ENCODE data around the gene BMAL1. TPM values are rescaled to one million over a fixed set of nuclear protein-coding genes. Genes with fewer than 3 reads are reported as not detected.
"Not testable (repeated sequence)": the region's sequence is repeated elsewhere in the genome, so short reads cannot be mapped to it uniquely, and the experiment has no call there.

Gene BMAL1
- total RNA-seq, result 21.8 TPM

DNA sequence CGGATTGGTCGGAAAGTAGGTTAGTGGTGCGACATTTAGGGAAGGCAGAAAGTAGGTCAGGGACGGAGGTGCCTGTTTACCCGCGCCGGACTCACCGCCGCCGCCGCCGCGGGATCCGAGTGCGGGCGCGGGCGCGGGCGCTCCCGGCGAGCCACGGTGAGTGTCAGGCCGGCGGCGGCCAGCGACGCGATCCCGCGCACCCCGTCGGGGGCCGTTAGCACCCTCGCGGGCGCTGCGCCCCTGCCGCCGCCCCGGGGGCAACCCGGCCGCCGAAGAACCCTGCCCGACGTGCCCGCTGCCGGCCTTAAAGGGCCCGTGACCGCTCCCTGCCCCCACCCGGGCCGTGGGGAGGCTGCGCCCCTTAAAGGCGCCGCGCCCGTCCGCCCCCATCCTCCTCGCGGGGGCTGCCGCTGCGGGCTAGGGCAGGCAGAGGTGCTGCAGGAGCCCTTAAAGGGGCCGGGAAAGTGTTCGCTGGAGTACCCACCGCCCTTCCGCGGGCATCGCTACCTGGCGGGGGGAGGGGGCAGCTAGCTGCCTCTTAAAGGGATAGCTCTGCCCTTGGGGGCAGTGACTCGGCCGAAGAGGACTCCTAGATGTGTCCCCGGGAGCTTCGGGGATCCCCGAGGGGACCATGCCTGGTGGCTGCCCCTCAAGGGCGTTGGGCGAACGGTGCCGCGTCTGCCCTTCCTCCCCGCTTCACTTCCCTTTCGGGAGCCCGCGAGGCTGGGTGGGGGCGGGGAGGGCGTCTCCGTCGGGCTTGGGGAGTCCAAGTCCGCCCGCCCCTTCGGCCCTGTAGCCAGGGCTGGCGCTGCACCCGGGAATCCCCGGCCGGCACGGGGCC is at the start of gene BMAL1:
Gene BMAL1, plus strand, starts transcription at position 23 of the 841 bp plus-strand sequence. CDS start 76,519 bp downstream, outside the sequence.
- peak; percentile 44 for DNase-seq

DNA sequence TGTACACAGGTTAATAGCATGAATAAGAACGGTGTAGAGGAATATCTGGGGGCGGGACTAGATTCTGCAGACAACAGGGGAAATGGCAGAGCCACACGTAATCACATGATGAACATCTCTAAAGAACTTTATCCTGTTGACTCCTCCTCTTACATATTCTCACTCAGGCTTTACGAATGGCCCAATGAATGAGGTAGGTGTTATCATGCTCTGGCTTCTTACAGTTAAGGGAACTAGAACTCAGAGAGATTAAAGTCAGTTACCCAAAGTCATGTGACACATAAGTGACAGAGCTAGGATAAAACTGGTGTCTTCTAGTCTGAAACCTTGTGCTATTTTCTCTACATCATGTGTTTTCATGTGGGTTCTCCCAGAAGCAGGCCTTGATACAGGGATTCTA is 49.0 kb upstream of the BMAL1 start:
- DNase-seq, result no peak

DNA sequence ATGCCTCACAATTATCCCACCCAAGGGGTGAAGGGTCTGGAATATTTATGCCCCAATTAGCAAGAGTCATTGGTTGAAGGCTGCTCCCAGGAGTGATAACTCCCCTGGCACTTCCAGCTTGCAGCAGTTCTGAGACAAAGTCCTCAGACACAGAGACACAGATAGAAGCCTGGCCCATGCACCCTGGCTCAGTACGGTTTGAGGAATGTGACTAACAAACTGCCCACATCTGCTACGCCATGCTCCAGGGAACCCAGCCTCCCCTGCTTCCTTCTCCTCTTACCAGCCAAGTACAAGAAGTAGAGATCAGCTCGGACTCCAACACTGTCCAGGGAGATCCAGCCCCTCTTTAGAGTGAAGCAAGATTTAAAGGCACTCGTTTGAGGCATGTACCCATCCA is 48.5 kb upstream of the BMAL1 start:
- DNase-seq, result peak; percentile 17

DNA sequence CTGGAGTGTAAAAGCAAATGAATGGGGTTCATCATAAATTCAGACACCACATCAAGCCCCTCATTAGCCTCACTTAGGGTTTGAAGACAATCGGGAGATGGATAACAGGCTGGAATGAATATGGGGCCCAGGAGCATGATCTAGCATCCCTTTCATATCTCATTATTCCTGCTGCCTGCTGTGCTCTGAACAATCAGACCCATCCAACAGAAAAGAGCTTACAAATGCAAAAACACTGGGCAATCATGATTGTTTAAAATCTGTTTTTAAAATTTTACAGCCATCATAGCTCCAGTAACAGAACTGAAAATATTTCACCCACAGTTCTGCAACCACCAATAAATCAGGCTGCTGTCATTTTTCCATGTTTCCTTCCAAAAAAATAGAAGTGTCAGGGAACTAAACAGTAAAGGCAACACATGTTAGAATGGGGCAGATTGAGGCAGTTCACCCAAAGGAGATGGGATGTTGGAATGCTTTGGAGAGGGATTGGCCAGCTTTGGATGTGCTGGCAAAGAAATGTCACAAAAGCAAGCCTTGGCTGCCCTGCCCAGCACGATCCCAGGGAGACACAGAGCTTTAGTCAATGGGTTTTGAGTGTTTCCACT is 47.8 kb upstream of the BMAL1 start:
- peak; percentile 37 for DNase-seq

DNA sequence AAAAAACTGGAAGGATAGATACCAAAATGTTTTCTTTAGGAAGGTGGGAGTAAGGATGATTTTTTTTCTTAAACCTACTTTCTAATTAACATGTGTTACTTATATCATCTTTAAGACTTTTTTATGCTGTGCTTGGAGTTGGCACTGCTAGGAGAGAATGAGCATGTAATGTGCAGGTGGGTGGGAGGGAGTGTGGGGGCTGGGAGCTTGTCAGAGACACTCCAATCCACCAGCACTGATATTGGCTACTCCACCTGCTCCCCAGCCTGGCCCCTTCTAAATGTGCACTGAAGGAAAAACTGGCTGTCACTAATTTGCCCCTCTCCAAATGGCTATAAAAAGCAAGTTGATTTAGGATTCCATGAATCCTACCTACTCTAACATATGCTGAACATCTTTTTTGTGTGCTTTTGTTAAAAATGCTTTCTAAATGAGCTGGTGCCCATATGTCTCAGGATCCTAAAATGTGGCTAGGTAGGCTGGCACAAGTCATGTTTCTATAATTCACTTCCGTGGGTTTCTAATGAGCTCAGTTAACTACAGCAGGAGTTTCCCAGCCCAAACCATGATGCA is 44.3 kb upstream of the BMAL1 start:
- no peak for DNase-seq

DNA sequence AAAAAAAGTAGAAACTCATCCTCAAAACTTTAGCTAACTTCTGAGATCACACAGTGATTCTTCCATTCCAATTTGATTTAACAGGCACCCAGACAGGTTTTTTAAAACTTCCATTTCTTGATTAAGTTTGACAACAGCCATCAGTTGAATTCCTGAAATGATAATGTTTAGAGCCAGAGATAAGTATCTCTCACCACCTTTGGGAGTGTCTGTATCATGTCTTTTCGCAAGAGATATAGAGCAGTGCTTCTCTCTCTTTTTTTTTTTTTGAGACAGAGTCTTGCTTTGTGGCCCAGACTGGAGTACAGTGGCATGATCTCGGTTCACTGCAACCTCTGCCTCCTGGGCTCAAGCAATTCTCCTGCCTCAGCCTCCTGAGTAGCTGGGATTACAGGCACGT is 41.7 kb upstream of the BMAL1 start:
- DNase-seq, result no peak

DNA sequence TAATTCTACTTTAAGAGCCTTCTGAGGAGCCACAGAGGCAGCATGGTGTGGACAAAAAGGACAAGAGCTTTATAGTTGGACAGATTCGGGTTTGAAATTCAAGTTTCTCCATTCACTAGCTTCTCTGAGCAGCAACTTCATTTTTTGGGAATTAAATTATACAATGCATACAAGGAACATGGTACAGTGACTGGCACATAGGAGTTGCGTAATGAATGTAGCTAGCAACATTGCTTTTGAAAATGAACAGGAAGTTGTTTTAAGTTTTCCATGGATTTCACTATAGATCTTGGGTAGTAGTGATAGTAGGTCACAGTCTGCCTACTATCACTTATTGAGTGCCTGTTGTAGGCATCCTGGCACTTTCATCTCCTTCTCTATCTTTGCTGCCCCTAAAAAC is 41.0 kb upstream of the BMAL1 start:
- DNase-seq, result no peak

DNA sequence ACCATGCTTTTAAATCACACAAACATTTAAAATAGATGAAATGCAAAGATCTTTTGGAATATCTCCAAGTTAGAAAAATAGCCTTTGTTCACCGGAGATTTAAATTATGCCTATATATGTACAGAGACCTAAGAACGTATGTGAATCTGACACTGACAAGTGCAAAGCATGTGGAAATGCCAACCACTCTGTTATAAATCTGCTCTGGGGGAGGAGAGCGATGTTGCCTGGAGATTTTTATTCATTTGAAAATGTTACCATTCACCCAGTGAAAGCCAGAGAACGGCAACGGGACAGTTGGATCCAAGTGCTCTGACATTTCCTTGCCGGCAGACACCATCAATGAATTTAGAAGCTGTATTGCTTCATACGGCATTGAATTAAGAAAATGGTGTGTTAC is 39.8 kb upstream of the BMAL1 start:
- DNase-seq, result no peak

DNA sequence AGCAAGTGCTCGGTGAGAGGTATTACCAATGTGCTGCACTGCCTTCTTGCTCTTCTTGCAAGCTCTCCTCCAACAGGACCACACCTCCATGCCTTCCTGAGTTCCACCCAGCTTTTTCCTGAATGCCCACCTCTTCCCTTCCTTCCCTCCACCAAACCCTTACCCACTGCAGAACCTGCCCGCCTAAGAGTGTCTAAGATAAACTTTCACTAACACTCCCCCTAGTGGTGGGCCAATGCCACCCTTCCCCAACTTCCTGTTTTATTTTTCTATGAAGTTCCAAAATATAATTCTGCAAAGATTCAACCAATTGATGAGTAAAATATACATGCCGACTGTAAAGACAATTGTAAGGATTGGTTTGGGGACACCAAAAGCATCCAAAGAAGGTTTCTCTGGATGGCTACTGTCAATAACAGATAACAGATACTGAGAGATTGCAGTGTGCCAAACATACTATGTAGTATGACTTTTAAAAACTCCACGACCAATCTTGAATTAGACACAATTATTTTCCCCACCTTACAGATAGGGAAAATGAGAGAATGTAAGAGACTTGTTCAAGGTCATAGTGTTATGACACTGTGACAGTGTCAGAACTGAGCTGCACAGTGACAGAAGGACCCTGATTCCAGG is 38.6 kb upstream of the BMAL1 start:
- DNase-seq, result peak; percentile 48

DNA sequence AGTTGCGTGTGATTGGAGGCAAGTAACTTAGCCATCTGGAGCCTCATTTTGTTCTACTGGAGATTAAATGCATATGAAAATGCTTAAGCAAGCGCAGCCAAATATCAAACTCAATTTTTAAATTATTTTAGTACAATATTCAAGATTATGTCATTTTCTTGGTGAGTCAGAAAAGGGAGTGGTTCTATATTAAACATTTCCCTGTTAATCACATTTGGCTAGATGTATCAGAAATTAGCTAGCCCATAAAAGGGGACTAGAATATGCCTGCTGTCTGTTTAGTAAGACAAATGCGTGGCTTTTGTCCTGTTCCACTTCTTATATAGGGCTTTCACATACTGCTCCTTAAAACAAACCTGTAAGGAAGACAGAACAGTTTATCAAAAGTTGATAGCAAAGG is 35.0 kb upstream of the BMAL1 start:
- no peak for DNase-seq

DNA sequence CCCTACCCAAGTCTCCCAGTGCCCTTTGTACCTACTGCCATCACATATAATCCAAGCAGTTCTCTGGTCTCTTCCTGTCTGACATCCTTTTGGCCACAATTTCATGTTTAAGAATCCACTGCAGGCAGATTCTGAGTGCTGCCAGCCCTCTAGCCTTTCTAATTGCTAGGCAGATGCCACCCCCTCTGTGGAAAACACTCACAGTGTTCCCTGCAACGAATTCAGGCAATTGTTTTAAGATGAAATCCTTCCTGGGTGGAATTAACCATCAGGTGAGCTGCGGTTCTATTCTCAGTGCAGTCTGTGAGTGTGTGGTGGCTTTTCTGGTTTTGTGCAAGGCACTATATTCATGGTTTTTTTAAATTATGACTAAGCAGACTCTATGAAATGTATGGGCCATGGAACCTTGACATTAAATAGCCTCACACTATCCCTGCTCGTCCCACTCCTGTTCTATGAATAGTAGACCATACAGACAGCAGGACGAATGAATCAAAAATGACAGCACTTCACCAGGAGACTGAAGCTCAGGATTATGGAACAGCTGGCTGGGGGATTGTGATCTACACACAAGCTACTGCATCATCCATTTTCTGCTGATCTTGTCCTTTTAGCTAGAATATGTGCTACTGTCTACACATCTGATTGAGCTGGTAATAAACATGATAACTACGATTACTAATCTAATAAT is 29.8 kb upstream of the BMAL1 start:
- DNase-seq, result no peak

DNA sequence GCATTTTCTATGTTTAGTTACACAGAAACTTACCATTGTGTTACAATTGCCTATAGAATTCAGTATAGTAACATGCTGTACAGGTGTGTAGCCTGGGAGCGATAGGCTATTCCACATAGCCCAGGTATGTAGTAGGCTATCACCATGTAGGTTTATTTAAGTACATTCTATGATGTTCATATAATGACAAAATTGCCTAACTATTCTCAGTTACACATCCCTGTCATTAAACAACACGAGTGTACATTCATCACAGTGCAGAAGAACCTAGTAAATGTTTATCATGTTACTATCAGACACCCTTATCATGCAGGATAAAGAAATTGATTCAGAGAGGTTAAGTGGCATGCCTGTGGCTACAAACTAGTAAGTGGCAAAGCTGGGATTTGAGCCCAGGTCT is 28.4 kb upstream of the BMAL1 start:
- DNase-seq, result no peak

DNA sequence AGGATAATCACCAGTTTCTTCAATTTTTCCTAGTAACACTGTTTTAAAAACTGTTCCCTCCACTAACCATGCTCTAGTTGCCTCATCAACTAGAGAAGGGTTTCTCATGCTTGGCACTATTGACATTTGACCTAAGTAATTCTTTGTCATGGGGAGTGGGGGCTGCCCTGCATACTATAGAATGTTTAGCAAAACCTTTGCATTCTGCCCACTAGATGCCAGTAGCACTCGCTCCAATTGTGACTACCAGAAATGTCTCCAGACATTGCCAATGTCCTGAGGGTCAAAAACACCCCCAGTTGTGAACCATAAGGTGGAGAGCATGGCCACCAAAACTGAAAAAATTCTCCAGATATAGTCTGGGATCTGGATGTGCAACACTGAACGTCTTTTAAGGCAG is 27.6 kb upstream of the BMAL1 start:
- no peak for DNase-seq

DNA sequence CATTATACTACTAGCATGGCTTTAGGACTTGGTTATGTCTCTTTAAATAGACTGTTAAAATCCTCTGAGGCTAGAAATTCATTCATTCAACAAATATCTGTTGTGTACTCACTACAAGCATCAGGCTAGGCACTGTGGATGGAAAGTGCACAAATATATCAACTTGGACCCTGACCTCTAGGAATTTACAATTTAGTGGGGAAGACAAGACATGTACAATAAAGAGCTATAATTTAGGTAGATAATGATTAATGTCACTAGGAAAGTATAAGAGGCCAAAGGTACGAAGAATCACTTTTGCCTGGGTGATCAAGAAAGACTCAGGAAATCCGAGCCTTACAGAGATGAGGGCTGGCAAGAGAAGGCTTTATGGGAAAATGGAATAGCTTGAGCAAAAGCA is 25.6 kb upstream of the BMAL1 start:
- no peak for DNase-seq

DNA sequence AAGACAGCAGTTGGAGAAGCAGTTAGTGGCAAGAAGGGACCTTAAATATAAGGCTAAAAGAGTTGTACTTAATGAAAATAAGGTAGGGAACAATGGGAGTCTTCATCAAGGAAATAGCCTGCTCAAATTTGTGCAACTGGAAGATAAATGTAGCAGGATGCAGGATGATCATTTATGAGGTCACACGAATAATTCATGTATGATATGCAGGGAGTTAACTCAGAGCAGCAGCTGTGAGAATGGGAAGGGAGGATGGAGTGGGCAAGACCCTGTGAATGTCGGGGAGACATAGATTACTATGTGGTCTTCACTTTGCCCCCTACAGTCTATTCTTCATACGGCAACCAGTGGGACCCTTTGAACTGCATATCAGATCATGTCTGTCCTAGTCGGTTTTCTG is 25.2 kb upstream of the BMAL1 start:
- no peak for DNase-seq

DNA sequence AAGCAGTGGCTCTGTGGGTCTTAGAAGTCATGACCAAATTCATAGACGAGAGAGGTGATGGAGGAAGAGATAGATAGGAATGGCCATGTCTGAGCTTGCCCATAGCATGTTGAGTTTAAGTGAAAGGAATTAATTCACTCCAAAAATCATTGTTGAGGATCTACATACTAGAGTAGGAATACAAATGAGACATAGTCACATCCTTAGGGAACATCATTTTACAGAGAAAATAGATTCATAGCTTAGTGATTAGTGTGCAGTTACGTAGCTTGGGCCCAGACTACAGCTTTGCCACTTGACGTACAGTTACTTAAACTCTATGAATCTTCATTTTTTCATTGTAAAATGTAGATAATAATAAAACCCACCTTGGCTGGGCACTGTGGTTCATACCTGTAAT is 21.4 kb upstream of the BMAL1 start:
- DNase-seq, result no peak

DNA sequence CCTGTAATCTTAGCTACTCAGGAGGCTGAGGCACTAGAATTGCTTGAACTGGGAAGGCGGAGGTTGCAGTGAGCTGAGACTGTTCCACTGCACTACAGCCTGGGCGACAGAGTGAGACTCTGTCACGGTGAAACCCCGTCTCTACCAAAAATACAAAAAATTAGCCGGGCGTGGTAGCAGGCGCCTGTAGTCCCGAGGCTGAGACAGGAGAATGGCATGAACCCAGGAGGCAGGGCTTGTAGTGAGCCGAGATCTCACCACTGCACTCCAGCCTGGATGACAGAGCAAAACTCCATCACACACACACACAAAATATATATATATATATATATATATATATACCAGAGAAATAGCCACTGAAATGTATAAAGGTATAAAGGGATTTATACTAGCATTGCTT is 19.5 kb upstream of the BMAL1 start:
- DNase-seq, result not testable (repeated sequence)

DNA sequence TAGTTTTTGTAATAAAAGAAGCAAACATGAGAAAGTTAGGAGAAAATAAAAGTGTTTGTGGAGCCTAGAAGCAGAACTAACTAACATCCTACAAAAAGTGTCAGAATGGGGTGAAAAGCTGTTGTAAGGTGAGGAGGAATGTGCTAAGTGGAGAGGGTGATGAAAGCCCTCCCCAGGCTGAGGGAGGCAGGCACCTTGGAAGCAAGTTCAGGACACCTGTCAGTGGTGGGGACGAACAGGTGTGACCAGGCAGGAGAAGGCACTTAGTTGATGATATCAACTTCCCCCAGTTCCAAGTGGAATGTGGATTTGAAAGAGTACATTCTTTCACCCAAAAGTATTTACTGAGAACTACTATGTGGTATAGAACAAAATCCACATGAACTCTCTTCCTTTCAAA is 18.7 kb upstream of the BMAL1 start:
- DNase-seq, result no peak

DNA sequence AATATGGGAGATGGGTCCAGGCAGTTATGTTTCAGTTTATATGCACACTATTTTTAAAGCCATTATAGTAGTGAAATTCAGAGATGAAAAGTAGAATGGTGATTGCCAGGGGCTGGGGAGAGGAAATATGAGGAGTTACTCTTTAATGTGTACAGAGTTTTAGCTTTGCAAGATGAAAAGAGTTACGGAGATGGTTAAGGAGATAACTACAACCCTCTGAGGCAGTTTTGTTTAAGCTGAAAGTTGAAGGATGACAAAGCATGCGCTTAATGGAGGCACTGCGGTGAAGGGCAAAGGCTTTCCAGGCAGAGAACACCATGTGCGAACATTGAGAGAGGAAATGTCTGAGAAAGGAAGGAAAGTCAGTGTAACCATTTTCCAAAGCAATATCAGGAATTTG is 18.2 kb upstream of the BMAL1 start:
- no peak for DNase-seq

DNA sequence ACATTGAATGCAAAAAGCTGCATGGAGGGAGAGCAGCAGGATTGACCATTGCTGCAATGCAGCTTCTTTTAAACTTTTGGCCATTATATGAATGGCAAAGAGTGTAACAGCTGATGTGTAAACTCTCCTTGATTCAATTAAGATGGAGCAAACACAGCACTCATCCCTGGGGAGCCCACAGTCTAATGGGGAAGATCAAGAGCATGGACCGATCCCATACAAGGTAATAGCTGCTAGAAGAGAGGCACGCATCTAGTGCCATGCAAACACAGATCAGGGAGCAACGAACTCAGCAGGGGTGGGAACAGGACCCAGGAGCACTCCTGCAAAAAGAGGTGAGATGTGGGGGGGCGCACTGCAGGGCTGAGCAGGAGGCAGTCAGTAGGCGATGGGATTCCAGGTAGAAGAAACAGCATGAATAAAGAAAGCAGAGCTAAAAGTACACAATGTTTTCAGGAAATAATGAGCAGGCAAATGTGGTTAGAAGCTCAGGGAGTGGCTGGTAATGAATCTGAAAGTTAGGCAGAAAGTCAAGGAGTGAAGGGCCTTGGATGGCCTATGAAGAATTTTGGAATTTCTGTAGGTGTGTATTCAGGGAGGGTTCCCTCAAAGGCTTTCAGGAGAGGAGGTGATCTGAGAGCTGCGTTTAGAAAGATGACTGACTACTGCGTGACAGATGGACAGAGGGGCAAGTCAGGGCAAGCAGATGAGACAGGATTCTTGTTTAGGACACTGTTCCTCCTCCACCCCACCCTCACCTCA is 17.2 kb upstream of the BMAL1 start:
- DNase-seq, result no peak

DNA sequence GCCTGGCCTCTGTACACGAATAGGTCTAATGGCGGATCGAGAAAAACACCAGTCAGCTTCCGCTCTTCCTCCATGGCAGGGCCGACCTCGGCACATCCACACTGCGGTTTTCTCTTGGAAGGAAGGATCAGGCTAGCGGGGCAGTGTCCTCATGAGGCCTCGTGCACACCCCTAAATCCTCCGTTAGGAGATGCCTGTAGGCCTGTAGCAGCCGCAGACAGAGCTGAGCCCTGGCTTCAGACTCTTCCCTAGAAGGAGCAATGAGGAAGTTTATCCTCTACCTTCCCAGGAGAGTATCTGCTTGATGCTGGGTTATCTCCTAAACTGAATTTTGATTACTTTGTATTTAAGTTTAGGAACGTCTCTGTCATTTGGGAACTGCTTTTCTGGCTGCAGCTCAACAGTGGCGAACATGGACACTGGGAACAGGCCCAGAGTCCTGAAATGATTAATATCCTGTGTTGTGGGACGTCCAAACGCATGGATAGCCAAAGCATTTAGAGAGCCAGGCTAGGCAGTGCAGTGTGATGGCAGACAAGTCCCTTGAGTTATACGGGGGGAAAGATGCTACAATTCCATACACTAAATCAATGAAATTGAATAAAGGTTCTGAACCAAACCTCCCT is 16.5 kb upstream of the BMAL1 start:
- DNase-seq, result no peak

Data from tongue (tissue), 2 donors.